ENCODE data around the gene WBP4.

Gene WBP4, protein sequence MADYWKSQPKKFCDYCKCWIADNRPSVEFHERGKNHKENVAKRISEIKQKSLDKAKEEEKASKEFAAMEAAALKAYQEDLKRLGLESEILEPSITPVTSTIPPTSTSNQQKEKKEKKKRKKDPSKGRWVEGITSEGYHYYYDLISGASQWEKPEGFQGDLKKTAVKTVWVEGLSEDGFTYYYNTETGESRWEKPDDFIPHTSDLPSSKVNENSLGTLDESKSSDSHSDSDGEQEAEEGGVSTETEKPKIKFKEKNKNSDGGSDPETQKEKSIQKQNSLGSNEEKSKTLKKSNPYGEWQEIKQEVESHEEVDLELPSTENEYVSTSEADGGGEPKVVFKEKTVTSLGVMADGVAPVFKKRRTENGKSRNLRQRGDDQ

DNA sequence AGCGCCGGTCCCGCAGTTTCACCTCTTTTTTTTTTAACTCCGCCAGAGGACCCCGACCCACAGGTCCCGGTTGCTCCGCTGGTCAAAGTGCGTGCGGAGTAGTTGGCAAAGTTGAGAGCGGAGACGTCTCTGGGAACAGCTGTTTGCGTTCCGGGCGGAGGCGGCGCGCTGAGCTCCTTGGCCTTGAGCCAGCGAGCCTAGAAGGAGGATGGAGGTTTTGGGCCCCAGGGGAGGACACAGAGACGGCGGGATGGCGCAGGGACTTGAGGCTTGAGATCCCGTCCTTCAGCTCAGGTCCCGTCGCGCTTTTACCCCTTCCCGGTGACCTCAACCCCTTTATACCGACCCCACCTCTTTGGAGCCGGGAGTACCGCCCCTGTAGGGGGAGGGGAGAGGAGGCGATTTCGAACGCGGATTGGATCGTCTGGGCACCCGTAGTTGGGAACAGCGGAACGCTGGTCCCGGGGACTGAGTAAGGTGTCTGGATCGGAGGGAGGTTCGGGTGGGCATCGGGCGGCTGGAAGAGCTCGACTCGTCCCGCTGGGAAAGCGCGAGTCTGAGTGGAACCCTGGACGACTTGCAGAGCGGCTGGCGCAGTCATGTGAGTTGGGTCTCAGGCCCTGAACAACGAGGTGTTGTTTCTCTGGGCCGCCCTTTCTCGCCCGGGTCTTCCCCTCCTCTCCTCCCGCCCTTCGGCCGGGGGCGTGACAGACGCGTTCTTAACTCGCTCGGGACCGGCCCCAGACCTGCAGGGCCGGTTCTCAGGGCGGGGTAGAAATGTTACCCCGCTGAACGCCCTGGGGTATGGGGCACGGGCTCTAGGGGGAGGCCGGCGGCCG is at the start of gene WBP4:
TSS of gene WBP4 (plus strand) at position 435 of the 839 bp plus-strand sequence. CDS start at position 600, 165 bp downstream.
- TF ChIP-seq, protein P1, sequence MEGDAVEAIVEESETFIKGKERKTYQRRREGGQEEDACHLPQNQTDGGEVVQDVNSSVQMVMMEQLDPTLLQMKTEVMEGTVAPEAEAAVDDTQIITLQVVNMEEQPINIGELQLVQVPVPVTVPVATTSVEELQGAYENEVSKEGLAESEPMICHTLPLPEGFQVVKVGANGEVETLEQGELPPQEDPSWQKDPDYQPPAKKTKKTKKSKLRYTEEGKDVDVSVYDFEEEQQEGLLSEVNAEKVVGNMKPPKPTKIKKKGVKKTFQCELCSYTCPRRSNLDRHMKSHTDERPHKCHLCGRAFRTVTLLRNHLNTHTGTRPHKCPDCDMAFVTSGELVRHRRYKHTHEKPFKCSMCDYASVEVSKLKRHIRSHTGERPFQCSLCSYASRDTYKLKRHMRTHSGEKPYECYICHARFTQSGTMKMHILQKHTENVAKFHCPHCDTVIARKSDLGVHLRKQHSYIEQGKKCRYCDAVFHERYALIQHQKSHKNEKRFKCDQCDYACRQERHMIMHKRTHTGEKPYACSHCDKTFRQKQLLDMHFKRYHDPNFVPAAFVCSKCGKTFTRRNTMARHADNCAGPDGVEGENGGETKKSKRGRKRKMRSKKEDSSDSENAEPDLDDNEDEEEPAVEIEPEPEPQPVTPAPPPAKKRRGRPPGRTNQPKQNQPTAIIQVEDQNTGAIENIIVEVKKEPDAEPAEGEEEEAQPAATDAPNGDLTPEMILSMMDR (IDR thresholded peaks at IDR 0.05; ENCODE audit: insufficient read depth, low read depth, low read length, missing control alignments), result no peak
- peak; percentile 96 for DNase-seq (ENCODE audit: low read depth)
- H3K4me3 ChIP-seq (ENCODE audit: low read depth, low read length), result peak within 1 kb of the TSS; percentile 94

DNA sequence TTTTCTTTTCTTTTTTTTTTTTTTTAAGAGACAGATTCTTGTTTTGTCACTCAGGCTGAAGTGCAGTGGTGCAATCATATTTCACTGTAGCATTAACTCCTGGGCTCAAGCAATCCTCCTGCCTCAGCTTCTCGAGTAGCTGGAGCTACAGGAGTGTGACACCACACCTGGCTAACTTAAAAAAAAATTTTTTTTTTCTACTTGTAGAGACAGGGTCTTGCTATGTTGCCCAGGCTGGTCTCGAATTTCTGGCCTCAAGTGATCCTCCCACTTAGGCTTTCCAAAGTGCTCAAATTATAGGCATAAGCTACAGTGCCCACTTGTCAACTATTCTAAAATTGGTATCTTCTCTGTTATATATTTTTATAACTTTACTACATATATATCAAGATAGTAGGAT is 48.8 kb upstream of the WBP4 start:
- no peak overlapping the region for H3K4me3 ChIP-seq (ENCODE audit: low read depth, low read length)
- TF ChIP-seq, protein P1 (IDR thresholded peaks at IDR 0.05; ENCODE audit: insufficient read depth, low read depth, low read length, missing control alignments), result no peak
- DNase-seq (ENCODE audit: low read depth), result no peak

DNA sequence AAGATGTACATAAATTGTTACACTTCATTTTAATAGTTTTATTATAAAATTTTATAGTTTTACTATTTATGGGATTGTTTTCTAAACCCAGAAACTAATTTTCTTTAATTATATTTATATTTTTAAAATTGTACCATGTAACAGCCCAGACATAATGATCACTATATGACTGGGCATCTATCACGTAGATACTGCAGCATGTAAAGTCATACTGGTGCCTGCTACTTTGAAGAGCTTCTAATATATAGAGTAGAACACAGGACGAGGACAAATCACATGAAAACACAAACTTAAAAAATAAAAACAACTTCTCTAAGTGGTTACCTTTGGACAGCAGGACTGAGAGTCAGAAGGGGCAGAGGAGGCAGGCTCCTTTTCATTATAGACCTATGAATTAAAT is 47.5 kb upstream of the WBP4 start:
- TF ChIP-seq, protein P1 (IDR thresholded peaks at IDR 0.05; ENCODE audit: insufficient read depth, low read depth, low read length, missing control alignments), result no peak
- DNase-seq (ENCODE audit: low read depth), result no peak
- peak overlapping the region; percentile 75; the same call in 1 of the 2 replicates for H3K4me3 ChIP-seq (ENCODE audit: low read depth, low read length)

DNA sequence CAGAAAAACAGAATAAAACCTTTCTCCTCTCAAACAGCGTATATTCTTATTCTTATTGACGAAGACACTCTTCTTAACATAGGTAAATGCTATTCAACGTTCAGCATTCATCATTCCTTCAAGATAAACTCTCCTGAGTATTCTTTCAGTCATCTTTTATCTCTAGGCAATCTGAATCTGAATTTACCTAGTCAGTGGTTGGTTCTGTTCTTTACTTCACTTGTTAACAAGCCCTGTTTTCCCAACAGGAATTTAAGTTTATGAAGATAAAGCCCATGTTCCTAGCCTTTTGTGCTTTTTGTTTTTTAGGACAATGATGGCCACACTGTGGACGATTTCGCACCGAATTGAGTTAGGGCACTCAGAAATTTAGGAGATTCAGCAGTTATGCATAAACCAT is 45.4 kb upstream of the WBP4 start:
- TF ChIP-seq, protein P1 (IDR thresholded peaks at IDR 0.05; ENCODE audit: insufficient read depth, low read depth, low read length, missing control alignments), result no peak
- peak overlapping the region; percentile 75 for H3K4me3 ChIP-seq (ENCODE audit: low read depth, low read length)
- no peak for DNase-seq (ENCODE audit: low read depth)

DNA sequence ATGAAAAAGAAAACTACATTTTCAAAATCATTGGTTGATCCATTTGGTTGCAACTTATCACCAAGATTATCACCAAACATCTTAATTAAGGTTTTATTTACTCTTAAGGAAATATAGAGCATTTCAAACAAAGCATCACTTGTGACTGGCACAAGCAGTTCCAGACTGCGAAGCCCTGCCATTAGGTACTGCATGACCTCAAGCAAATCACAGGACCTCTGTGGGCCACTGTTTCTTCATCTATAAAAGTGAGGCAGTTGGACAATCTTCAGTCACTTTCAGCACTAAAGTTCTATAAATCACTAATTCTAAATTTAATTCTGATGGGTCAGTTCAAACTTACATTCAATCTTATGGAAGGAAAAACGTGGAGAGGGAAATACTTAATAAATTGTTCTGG is 44.1 kb upstream of the WBP4 start:
- H3K4me3 ChIP-seq (ENCODE audit: low read depth, low read length), result peak overlapping the region; percentile 96
- TF ChIP-seq, protein P1 (IDR thresholded peaks at IDR 0.05; ENCODE audit: insufficient read depth, low read depth, low read length, missing control alignments), result no peak
- peak; percentile 73 for DNase-seq (ENCODE audit: low read depth)

DNA sequence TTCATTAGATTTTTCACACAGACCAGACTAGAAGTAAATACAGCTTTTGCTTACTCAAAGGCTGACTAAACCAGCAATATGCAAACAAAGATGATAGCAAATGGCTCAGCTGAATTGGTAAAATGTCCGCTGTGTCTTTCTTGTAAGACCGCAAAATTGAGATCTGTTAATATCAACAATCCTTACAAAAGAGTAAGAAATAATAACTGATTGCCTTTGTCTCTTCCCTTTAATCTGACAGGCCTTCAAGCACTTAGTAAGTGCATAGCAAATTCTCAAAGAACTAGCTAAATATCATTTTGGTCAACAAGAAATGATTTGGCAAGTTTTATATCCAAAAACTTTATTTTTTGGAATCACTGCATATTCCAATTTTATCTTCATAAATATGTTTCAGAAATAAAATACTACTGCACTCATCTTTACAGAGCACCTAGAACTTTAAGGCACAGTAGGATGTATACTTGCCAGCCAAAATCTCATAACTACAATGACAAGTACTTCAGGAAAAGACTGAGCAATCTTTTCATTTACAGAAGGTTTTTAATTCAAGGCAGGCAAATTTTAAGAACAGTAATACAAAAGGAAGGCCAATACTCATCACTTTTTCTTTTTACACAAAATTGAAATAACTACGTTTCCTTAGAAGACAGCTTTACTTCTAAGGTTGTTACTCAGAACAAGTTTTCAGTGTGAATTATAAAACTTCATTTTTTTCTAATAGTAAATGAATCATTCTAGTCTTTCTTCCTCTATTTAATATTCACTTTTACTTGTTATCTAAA is 43.3 kb upstream of the WBP4 start:
- peak; percentile 75 for DNase-seq (ENCODE audit: low read depth)
- TF ChIP-seq, protein P1 (IDR thresholded peaks at IDR 0.05; ENCODE audit: insufficient read depth, low read depth, low read length, missing control alignments), result no peak
- peak overlapping the region; percentile 96 for H3K4me3 ChIP-seq (ENCODE audit: low read depth, low read length)
